IPS-15b (cell line): ENCODE results near the gene MAFB.

ENCODE experiments used
- H3K27me3 ChIP-seq: one replicate; pipeline ENCODE4 v1.6.1; 2013; ENCODE audit warnings: low read length; ENCODE audit not compliant: control insufficient read depth, insufficient read depth
- H3K36me3 ChIP-seq: one replicate; pipeline ENCODE4 v1.6.1; 2013; ENCODE audit warnings: low read length; ENCODE audit not compliant: control insufficient read depth, insufficient read depth
- H3K4me1 ChIP-seq: one replicate; pipeline ENCODE4 v1.6.1; 2013; ENCODE audit warnings: mild to moderate bottlenecking, low read length; ENCODE audit not compliant: control insufficient read depth, insufficient read depth
- H3K4me3 ChIP-seq: one replicate; pipeline ENCODE4 v1.5.1; 2013; ENCODE audit warnings: low read depth, low read length
- H3K9ac ChIP-seq: one replicate; pipeline ENCODE4 v1.6.1; 2013; ENCODE audit warnings: low read depth, mild to moderate bottlenecking, low read length
- H3K9me3 ChIP-seq: one replicate; pipeline ENCODE4 v1.6.1; 2013; ENCODE audit warnings: mild to moderate bottlenecking, low read length; ENCODE audit not compliant: control insufficient read depth, insufficient read depth

Gene MAFB

DNA sequence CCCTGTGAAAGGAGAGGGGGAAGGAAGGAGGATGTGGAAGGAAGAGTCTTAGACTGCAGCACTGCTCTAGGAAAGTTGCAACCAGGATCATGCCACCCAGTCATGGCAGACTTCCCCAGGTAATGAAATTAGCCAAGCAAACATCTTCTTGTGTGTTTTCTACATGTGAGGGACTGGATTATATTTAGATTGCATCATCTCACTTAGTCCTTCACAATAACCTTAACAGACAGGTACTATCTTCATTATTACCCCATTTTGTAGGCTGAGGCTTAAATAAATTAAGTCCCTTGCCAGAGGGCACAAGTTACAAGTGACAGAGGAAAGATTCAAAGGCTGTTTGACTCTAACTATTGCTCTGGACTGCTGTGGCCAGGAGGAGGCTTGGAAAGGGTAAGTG is 9.7 kb upstream of the MAFB start:
- Histone ChIP-seq H3K4me3 (no peak overlapping the region), H3K27me3 (peaks cover 65% of the 10 kb centered on the region), H3K9ac (no peak overlapping the region), H3K9me3 (no peaks in the 10 kb centered on the region), H3K36me3 (no peaks in the 10 kb centered on the region), H3K4me1 (no peaks in the 10 kb centered on the region)

DNA sequence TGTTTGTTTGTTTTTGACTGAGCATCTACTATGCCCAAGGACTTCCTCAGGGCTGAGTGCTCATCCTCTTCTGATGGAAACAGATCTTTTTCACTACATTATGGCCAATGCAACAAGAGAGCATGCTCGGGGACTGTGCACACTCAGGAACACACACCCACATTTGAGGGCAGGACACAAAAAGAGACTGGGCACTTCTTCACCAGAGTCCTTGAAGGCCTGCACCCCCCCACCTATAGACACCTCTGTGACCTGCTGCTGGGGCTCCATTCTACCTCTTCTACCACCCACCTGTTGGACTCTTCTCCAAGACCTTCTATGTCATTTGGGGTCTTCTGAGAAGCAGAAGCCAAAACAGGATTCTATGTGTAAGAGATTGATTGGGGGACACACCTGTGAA is 9.2 kb upstream of the MAFB start:
- H3K36me3 ChIP-seq, result no peaks in the 10 kb centered on the region
- no peaks in the 10 kb centered on the region for H3K4me1 ChIP-seq
- H3K9ac ChIP-seq, result no peak overlapping the region
- H3K4me3 ChIP-seq, result no peak overlapping the region
- H3K27me3 ChIP-seq, result peaks cover 70% of the 10 kb centered on the region
- no peaks in the 10 kb centered on the region for H3K9me3 ChIP-seq

DNA sequence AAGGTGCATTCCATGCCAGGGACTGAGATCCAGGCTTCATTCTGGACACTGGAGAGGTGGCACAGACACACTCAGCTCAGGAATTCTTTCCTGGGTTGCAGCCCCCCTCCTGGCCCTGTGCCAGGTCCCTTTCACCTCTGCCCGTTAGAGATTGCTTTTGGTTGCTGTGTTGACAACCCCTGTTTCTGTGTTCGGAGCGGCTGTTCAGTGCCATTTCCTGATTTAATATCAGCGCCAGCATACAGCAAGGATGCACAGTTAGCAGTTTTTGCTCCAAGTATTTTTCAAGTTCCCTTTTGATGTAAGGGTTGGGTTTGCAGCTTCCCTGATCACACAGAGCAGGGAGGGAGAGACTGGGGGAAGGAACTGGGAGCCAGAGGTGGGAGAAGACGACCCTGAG is 8.5 kb upstream of the MAFB start:
- Histone ChIP-seq H3K36me3 (no peaks in the 10 kb centered on the region), H3K9me3 (no peaks in the 10 kb centered on the region)

DNA sequence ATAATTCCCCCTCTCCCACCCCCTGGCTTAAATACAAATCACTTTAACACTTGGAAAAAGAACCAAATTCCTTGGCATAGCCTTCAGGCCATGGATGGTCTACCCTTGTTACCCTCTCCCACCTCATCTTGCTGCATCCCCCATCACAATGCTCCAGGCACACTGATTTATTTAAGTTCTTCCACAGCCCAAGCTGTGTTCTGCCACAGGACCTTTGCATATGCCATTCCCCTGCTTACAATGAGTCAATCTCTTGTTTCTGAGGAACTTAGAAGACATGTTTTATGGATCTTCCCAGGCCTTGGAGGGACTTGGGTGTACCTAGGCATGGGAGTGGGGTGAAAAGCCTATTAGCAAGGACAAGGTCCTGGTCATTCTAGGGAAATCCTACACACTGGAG is 6.2 kb upstream of the MAFB start:
- no peaks in the 10 kb centered on the region for H3K36me3 ChIP-seq
- no peak overlapping the region for H3K4me3 ChIP-seq
- peaks cover 9% of the 10 kb centered on the region for H3K4me1 ChIP-seq
- H3K27me3 ChIP-seq, result peaks cover 96% of the 10 kb centered on the region
- no peak overlapping the region for H3K9ac ChIP-seq
- no peaks in the 10 kb centered on the region for H3K9me3 ChIP-seq

More for the DNA sequence above, 8.5 kb upstream of the MAFB start:
- Histone ChIP-seq H3K9ac (no peak overlapping the region), H3K27me3 (peaks cover 77% of the 10 kb centered on the region), H3K4me1 (no peaks in the 10 kb centered on the region), H3K4me3 (no peak overlapping the region)

DNA sequence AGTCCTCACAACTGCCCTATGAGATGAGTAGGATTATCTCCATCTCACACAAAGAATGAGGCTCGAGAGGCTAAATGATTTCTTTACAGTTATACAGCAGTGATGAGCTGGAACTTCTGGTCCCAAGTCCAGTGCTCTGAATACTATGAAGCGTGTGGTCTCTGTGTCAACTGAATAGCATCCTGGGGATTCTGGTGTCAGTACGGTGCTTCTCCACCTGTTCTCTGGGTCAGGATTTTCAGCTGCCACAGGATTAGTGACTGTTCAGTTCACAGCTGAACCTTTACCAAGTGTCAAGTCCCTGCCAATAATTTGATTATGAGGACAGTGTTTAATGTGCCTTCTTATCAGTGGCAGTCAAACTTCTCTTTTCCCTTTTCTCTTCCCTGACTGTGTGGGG is 5.2 kb upstream of the MAFB start:
- Histone ChIP-seq H3K4me3 (no peak overlapping the region), H3K4me1 (peaks cover 9% of the 10 kb centered on the region), H3K36me3 (no peaks in the 10 kb centered on the region), H3K9me3 (no peaks in the 10 kb centered on the region), H3K9ac (no peak overlapping the region), H3K27me3 (peaks cover 97% of the 10 kb centered on the region)

DNA sequence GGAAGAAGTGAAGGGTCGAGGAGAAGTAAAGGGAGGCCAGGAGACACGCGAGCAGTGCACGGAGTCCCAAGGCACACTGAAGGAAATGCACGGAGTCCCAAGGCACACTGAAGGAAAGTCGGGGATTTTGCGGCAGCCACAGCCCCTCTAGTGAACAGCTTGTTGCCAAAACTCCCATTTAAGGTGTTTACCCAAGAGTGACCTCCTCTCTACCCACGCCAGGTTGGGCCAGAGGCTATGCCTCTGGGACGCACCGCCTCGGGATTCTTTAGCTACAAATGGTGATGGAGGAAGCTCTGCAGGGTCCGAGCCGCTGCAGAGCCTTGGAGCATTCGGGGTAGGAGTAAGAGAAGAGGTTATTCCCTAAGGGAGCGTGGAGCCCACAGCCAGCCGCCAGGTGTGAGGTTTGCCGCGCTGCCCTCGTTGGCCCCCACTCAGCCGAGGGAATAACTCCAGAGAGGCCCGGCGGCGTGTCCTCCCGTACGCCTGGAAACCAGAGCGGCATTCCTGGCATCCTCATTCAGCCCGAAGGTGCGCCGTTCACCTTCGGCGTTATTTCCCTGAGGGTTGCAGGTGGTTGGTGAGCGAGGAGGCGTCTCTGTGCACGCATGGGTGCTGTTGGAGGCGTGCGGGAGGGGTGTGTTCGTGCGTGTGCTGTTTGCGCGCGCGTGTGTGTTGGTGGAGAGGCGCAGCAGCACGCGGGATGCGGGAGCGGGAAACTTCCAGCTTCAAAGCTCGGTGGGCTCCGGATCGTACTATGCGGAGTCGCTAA is 3.4 kb upstream of the MAFB start:
- H3K9me3 ChIP-seq, result no peaks in the 10 kb centered on the region
- no peaks in the 10 kb centered on the region for H3K36me3 ChIP-seq
- peaks cover 9% of the 10 kb centered on the region for H3K4me1 ChIP-seq
- no peak overlapping the region for H3K9ac ChIP-seq
- H3K27me3 ChIP-seq, result peaks cover 93% of the 10 kb centered on the region
- peak overlapping the region; percentile 69 for H3K4me3 ChIP-seq

DNA sequence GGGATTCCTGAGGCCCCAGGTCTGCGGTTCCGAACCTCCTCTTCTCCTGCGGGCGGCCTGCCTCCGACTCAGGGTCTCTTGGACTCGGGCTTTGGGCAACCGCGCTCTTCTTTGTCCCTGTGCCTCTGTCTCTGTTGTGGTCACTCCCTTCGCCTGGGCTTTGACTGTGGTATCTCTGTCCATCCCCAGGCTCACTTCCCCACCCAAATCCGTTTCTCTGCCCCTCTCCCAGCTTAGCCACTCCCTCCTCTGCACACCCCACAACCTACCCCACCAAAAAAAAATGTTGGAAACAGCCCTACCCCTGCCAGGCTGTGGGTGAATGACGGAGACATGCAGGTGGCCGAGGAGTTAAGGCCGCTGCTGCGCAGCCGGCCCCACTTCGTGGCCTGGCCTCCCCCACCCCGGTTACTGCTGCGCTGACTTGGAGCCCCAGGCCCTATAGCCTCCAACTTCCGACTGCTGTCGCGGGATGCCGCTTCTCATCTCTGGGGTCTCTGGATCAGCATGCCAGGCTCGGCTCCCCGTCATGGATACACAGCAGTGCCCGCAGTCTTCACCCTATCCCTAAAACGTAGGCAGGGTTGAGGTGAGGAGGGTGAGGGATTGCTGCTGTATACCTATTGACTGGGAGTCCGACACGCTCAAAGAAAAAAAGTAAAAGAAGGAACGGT is 2.7 kb upstream of the MAFB start:
- Histone ChIP-seq H3K9me3 (no peaks in the 10 kb centered on the region), H3K4me3 (peak overlapping the region; percentile 69), H3K36me3 (no peaks in the 10 kb centered on the region), H3K27me3 (peaks cover 93% of the 10 kb centered on the region), H3K9ac (no peak overlapping the region), H3K4me1 (peaks cover 9% of the 10 kb centered on the region)

DNA sequence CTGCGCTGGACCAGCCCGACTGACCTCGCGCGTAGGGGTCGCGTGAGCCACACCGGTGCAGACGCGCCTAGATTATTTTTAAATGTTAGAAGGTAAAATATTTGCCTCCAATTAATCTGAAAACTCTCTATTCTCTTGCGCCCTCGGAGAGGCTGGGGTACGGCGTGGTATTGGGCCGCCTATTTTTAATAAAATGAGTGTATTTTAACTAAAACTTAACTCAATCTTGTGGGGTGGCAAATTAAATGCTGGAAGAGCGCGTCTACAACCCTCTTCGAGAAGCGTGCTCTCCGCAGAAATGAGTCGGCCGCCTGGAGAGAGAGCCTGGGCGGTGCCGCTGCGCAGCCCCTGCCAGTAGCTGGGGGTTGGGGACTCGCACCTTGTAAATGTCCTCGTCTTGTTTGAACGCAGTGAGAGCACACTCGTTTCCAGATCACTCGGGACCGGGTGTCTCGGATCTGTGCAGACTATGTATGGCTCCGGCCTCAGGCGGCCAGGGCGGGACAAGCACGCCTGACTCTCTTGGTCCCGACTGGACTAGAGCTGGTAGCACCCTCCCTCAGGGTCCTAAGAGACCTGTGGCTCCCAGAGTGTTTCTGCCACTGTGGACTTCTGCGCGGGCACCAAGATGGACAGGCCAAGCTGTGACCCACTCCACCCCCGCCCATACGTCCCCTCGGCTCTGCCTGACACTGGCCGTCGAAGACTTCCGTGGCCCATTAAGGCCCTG is 2.0 kb upstream of the MAFB start:
- H3K27me3 ChIP-seq, result peaks cover 93% of the 10 kb centered on the region
- peak overlapping the region; percentile 69 for H3K4me3 ChIP-seq
- H3K9me3 ChIP-seq, result no peaks in the 10 kb centered on the region

DNA sequence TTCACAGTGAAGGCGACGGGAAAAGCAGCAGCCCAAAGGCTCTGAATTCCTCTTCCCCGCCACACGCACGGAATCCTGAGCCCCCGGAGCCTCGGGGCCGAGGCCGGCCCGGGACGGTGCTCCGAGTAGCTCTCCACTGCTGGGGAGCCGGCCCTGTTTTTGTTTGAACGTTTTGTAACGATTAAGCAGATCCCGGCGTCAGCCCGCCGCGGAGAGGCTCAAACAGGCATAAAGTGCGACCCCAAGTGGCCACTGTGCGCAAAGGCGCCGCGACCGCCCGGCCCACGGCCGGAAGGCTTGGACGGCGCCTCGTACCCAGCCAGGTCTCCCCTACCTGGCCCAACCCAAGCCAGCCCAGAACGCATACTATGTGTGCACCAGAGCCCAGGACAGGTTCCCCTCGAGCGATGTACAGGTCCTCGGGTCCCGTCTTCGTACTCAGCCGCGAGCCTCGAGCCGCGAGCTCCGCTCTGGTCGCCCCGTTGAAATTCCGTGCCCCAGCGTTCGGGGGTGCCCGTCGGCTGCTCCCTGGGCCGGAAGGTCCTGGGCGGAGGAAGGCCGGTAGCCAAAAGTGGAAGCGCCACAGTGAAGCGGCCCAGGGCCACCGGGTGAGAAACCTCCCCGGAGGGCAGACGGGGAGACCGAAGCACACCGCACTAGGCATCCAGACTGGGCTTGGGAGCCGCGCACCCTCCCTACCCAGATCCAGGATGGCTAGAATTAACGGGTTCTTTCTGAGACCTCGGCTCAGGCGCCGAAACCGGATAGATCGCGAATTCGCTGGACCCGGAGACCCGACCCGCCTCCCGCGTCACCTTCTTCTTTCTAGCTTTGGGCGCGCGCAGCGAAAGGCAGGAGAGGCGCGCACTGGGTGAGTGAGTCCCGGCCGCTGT is 1.2 kb upstream of the MAFB start:
- Histone ChIP-seq H3K36me3 (no peaks in the 10 kb centered on the region), H3K9ac (no peak overlapping the region), H3K27me3 (peaks cover 93% of the 10 kb centered on the region), H3K4me1 (peaks cover 14% of the 10 kb centered on the region), H3K9me3 (no peaks in the 10 kb centered on the region), H3K4me3 (peak overlapping the region; percentile 69)

More for the DNA sequence above, 2.0 kb upstream of the MAFB start:
- Histone ChIP-seq H3K4me1 (peaks cover 14% of the 10 kb centered on the region), H3K36me3 (no peaks in the 10 kb centered on the region), H3K9ac (no peak overlapping the region)

DNA sequence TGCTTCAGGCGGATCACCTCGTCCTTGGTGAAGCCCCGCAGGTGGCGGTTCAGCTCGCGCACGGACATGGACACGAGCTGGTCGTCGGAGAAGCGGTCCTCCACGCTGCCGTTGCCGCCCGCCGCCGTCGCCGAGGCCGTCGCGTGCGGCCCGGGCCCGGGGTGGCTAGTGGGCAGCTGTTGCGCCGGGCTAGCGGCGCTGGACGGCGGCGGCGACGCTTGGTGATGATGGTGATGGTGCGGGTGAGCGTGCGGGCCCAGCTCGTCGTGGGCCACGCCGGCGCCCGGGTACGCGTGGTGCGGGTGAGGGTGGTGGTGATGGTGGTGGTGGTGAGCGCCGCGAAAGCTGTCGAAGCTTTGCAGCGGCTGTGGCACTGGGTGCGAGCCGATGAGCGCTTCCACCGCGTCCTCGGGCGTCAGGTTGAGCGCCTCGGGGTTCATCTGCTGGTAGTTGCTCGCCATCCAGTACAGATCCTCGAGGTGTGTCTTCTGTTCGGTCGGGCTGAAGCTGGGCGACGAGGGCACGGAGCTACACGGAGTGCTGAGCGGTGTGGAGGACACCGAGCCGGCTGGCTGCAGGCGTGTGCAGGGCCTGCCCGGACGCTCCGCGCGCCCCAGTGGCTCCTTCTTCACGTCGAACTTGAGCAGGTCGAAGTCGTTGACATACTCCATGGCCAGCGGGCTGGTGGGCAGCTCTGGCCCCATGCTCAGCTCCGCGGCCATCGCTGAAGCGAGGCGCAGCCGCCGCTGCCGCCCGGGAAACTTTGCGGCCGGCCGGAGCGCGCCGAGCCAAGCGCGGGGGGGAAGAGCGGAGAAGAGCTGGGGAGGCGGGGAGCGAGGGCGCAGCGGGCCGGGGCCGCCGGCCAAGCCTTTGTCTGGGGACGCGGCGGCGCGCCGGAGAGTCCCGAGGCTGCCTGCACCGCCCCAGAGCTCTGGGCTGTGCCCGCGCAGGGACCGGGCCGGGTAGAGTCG is 622 bp downstream of the MAFB start:
- Histone ChIP-seq H3K36me3 (no peaks in the 10 kb centered on the region), H3K9me3 (no peaks in the 10 kb centered on the region), H3K4me3 (peak overlapping the region; percentile 69), H3K9ac (no peak overlapping the region), H3K4me1 (peaks cover 17% of the 10 kb centered on the region), H3K27me3 (peaks cover 93% of the 10 kb centered on the region)
